AML-193 (cell line): ENCODE data around the gene ARL15.
A peak's percentile ranks its signal among the peaks of the same experiment; 100 is the strongest.

Experiments
- DNase-seq, 2 experiments: peaks; one replicate each; lab custom pipeline; 2025; lab: John Stamatoyannopoulos, UW

The ARL15 gene

GRCh38 chr5:54282876-54283275, 27.5 kb downstream of the ARL15 start:
- no peak for DNase-seq

GRCh38 chr5:54281960-54282692, 28.2 kb downstream of the ARL15 start:
- DNase-seq: no peak

GRCh38 chr5:54279960-54280359, 30.4 kb downstream of the ARL15 start:
- no peak for DNase-seq

GRCh38 chr5:54278979-54279717, 31.2 kb downstream of the ARL15 start:
- no peak for DNase-seq

- no peak for DNase-seq
Measured at GRCh38 chr5:54278036-54278830, 32.1 kb downstream of the ARL15 start.

- no peak for DNase-seq
Measured at GRCh38 chr5:54276048-54276447, 34.3 kb downstream of the ARL15 start.

- DNase-seq: no peak
Measured at GRCh38 chr5:54275361-54275760, 35.0 kb downstream of the ARL15 start.

- DNase-seq: no peak
Measured at GRCh38 chr5:54274944-54275343, 35.4 kb downstream of the ARL15 start.

- DNase-seq: no peak
Measured at GRCh38 chr5:54273715-54274114, 36.7 kb downstream of the ARL15 start.

GRCh38 chr5:54272746-54273145, 37.6 kb downstream of the ARL15 start:
- no peak for DNase-seq

- DNase-seq: no peak
Measured at GRCh38 chr5:54270326-54270725, 40.0 kb downstream of the ARL15 start.

- no peak for DNase-seq
Measured at GRCh38 chr5:54264574-54264973, 45.8 kb downstream of the ARL15 start.

- no peak for DNase-seq
Measured at GRCh38 chr5:54263447-54263846, 46.9 kb downstream of the ARL15 start.

- no peak for DNase-seq
Measured at GRCh38 chr5:54261596-54261995, 48.8 kb downstream of the ARL15 start.

GRCh38 chr5:54259981-54260380, 50.4 kb downstream of the ARL15 start:
- no peak for DNase-seq

- DNase-seq: no peak
Measured at GRCh38 chr5:54259090-54259489, 51.3 kb downstream of the ARL15 start.

GRCh38 chr5:54257366-54258118, 52.8 kb downstream of the ARL15 start:
- DNase-seq: no peak

GRCh38 chr5:54254482-54255198, 55.7 kb downstream of the ARL15 start:
- DNase-seq: peak; percentile 4 to 8

GRCh38 chr5:54251981-54252380, 58.4 kb downstream of the ARL15 start:
- DNase-seq: no peak

GRCh38 chr5:54249210-54250028, 61.0 kb downstream of the ARL15 start:
- peak; percentile 45 to 52 for DNase-seq
